GM19395 (cell line): Measurements from ENCODE around the gene CPT1B.

Experiments
- ATAC-seq: cut with Tn5 transposase; IDR thresholded peaks from one replicate; pipeline ENCODE4 v1.9.1; 2021; ENCODE audit warnings: mild to moderate bottlenecking, moderate library complexity; ENCODE audit not compliant: unreplicated experiment

CPT1B gene

GRCh38 chr22:50571264-50572175, 6.7 kb downstream of the CPT1B start:
- no peak for ATAC-seq

- ATAC-seq: no peak
Measured at GRCh38 chr22:50570861-50571260, 7.4 kb downstream of the CPT1B start.

- ATAC-seq: no peak
Measured at GRCh38 chr22:50569896-50570535, 8.2 kb downstream of the CPT1B start.

- ATAC-seq: no peak
Measured at GRCh38 chr22:50569041-50569459, 9.2 kb downstream of the CPT1B start.

- no peak for ATAC-seq
Measured at GRCh38 chr22:50568626-50569025, 9.6 kb downstream of the CPT1B start.

- no peak for ATAC-seq
Measured at GRCh38 chr22:50567721-50568252, 10.4 kb downstream of the CPT1B start.

- no peak for ATAC-seq
Measured at GRCh38 chr22:50564289-50564688, 13.9 kb downstream of the CPT1B start.

- ATAC-seq: no peak
Measured at GRCh38 chr22:50563413-50564160, 14.6 kb downstream of the CPT1B start.

- ATAC-seq: peak; percentile 97
Measured at GRCh38 chr22:50562523-50563412, 15.5 kb downstream of the CPT1B start, which contains the start of gene SYCE3. TSS of gene SYCE3 (minus strand) at chr22:50562919. CDS start at chr22:50556405, 6,514 bp downstream.

- ATAC-seq: no peak
Measured at GRCh38 chr22:50561401-50562358, 16.5 kb downstream of the CPT1B start.

- no peak for ATAC-seq
Measured at GRCh38 chr22:50560034-50560433, 18.2 kb downstream of the CPT1B start.

- ATAC-seq: no peak
Measured at GRCh38 chr22:50556703-50557102, 21.5 kb downstream of the CPT1B start.

GRCh38 chr22:50553310-50553709, 24.9 kb downstream of the CPT1B start:
- ATAC-seq: no peak

GRCh38 chr22:50551160-50551752, 27.0 kb downstream of the CPT1B start:
- no peak for ATAC-seq

- ATAC-seq: no peak
Measured at GRCh38 chr22:50550395-50550794, 27.8 kb downstream of the CPT1B start.

GRCh38 chr22:50548921-50549790, 29.1 kb downstream of the CPT1B start:
- ATAC-seq: no peak

- no peak for ATAC-seq
Measured at GRCh38 chr22:50548040-50548920, 29.9 kb downstream of the CPT1B start.
